ENCODE measurements around the gene GLB1L2. TPM values are rescaled to one million over a fixed set of nuclear protein-coding genes. Genes with fewer than 3 reads are reported as not detected.

Gene GLB1L2
- total and polyA plus RNA-seq, 2 of the 13 experiments (the other 11 are each of a cell fraction or from before 2014, with no cell fraction given) = 0.59 to 0.69 TPM

- no peak for FAIRE-seq
- in situ Hi-C loops (cut with HindIII; ENCODE audit: extremely low pct_ligation_motif_present, low pct_unique_long_range_greater_than_20kb) (no loop called here), intact Hi-C loops (cut with micrococcal nuclease; ENCODE audit: unreplicated experiment) (no loop called here)
- peaks cover 2 to 33% of the 10 kb centered on the region in 2 experiments; a peak in 3 of 5 replicates for H3K27me3 ChIP-seq (ENCODE audit: control insufficient read depth in 1 of 2, insufficient read depth in 2 of 2, low read length in 2 of 2)
- 0 out of 2 replicates have a peak, but pooled peaks cover 3% of the 10 kb centered on the region for H4K20me1 ChIP-seq (ENCODE audit: insufficient read depth, low read length)
- no peak overlapping the region for H3K4me2 ChIP-seq (ENCODE audit: low read depth, low read length)
- ChIA-PET POLR2A (no interaction called here), CTCF (ENCODE audit: low intra/inter-chr PET ratio, low total read pairs) (no interaction called here)
- H3K9ac ChIP-seq (ENCODE audit: insufficient read depth, low read depth, low read length) = no peak overlapping the region
- ATAC-seq = no peak
- H3K79me2 ChIP-seq (ENCODE audit: insufficient read depth, low read length) = no peaks in the 10 kb centered on the region
- H2AFZ ChIP-seq (ENCODE audit: low read length) = no peak overlapping the region
- BruUV-seq (replicated peaks) = no TSS peak
- H3K4me1 ChIP-seq (ENCODE audit: insufficient read depth, low read length) = no peaks in the 10 kb centered on the region
- whole genome bisulfite sequencing (ENCODE audit: low lambda C conversion rate) = 69% methylated on average over 15 of the region's 68 CpGs
- H3K36me3 ChIP-seq (replicated peaks in 1 of 2; ENCODE audit: control insufficient read depth in 1 of 2, insufficient read depth in 2 of 2, low read length in 2 of 2) = no peaks in the 10 kb centered on the region
- H3K4me3 ChIP-seq (replicated peaks in 1 of 3; ENCODE audit: insufficient read depth in 1 of 3, low read depth in 2 of 3, low read length in 3 of 3) = no peak overlapping the region
- no peaks in the 10 kb centered on the region for H3K9me3 ChIP-seq (ENCODE audit: low read length)
- no peak overlapping the region for H3K27ac ChIP-seq (ENCODE audit: extremely low read length, insufficient read depth, low read length)
- no peak for DNase-seq (ENCODE audit: low spot score)
- TF ChIP-seq, protein P1, sequence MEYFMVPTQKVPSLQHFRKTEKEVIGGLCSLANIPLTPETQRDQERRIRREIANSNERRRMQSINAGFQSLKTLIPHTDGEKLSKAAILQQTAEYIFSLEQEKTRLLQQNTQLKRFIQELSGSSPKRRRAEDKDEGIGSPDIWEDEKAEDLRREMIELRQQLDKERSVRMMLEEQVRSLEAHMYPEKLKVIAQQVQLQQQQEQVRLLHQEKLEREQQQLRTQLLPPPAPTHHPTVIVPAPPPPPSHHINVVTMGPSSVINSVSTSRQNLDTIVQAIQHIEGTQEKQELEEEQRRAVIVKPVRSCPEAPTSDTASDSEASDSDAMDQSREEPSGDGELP (IDR thresholded peaks at IDR 0.05; ENCODE audit: borderline replicate concordance, low read depth) = no peak
- TF ChIP-seq PITX1 (CRISPR knock-in tag; IDR thresholded peaks at IDR 0.05) = no peak
- TF ChIP-seq, protein P2, sequence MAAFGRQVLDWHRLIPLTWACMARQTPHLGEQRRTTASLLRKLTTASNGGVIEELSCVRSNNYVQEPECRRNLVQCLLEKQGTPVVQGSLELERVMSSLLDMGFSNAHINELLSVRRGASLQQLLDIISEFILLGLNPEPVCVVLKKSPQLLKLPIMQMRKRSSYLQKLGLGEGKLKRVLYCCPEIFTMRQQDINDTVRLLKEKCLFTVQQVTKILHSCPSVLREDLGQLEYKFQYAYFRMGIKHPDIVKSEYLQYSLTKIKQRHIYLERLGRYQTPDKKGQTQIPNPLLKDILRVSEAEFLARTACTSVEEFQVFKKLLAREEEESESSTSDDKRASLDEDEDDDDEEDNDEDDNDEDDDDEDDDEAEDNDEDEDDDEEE (CRISPR knock-in tag; IDR thresholded peaks at IDR 0.05) = no peak
- TF ChIP-seq ZNF382 (CRISPR knock-in tag; IDR thresholded peaks at IDR 0.05; ENCODE audit: borderline replicate concordance) = no peak
- no peak for TF ChIP-seq MTF1 (CRISPR knock-in tag; IDR thresholded peaks at IDR 0.05)
- no peak for TF ChIP-seq ZNF207 (IDR thresholded peaks at IDR 0.05; ENCODE audit: borderline replicate concordance)
- TF ChIP-seq, protein P3, sequence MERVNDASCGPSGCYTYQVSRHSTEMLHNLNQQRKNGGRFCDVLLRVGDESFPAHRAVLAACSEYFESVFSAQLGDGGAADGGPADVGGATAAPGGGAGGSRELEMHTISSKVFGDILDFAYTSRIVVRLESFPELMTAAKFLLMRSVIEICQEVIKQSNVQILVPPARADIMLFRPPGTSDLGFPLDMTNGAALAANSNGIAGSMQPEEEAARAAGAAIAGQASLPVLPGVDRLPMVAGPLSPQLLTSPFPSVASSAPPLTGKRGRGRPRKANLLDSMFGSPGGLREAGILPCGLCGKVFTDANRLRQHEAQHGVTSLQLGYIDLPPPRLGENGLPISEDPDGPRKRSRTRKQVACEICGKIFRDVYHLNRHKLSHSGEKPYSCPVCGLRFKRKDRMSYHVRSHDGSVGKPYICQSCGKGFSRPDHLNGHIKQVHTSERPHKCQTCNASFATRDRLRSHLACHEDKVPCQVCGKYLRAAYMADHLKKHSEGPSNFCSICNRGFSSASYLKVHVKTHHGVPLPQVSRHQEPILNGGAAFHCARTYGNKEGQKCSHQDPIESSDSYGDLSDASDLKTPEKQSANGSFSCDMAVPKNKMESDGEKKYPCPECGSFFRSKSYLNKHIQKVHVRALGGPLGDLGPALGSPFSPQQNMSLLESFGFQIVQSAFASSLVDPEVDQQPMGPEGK (CRISPR knock-in tag; IDR thresholded peaks at IDR 0.05) = no peak
- TF ChIP-seq HNF4A (CRISPR knock-in tag; IDR thresholded peaks at IDR 0.05) = no peak
- TF ChIP-seq ZKSCAN5 (CRISPR knock-in tag; IDR thresholded peaks at IDR 0.05) = no peak
- TF ChIP-seq RBM39 (IDR thresholded peaks at IDR 0.05; ENCODE audit: low read depth, low read length, poor library complexity, severe bottlenecking) = no peak
- TF ChIP-seq ZNF800 (CRISPR knock-in tag; IDR thresholded peaks at IDR 0.05) = no peak
- no peak for TF ChIP-seq HNRNPK (IDR thresholded peaks at IDR 0.05; ENCODE audit: low read depth, low read length, poor library complexity, severe bottlenecking)
- no peak for TF ChIP-seq EP300 (IDR thresholded peaks at IDR 0.05; ENCODE audit: low read depth in 2 of 2, low read length in 2 of 2)
- TF ChIP-seq EP300 (CRISPR knock-in tag; IDR thresholded peaks at IDR 0.05; ENCODE audit: borderline replicate concordance) = no peak
- TF ChIP-seq REPIN1 (CRISPR knock-in tag; IDR thresholded peaks at IDR 0.05; ENCODE audit: borderline replicate concordance, low read depth) = no peak
- no peak for TF ChIP-seq ZNF251 (CRISPR knock-in tag; IDR thresholded peaks at IDR 0.05)
- no peak for TF ChIP-seq ZNF619 (CRISPR knock-in tag; IDR thresholded peaks at IDR 0.05)
- no peak for TF ChIP-seq KDM3A (CRISPR knock-in tag; IDR thresholded peaks at IDR 0.05; ENCODE audit: low read depth)
- TF ChIP-seq AGO1 (IDR thresholded peaks at IDR 0.05; ENCODE audit: low read depth, low read length, poor library complexity, severe bottlenecking) = no peak
Measured at GRCh38 chr11:134341805-134342571, 10.2 kb downstream of the GLB1L2 start.
